ENCODE data around the gene MEDAG. TPM values are rescaled to one million over a fixed set of nuclear protein-coding genes. Genes with fewer than 3 reads are reported as not detected.

Gene MEDAG
- 1.5 TPM for polyA plus RNA-seq (2013, experiment 1 of 2)
- 1.6 TPM for polyA plus RNA-seq (2013, experiment 2 of 2)

DNA sequence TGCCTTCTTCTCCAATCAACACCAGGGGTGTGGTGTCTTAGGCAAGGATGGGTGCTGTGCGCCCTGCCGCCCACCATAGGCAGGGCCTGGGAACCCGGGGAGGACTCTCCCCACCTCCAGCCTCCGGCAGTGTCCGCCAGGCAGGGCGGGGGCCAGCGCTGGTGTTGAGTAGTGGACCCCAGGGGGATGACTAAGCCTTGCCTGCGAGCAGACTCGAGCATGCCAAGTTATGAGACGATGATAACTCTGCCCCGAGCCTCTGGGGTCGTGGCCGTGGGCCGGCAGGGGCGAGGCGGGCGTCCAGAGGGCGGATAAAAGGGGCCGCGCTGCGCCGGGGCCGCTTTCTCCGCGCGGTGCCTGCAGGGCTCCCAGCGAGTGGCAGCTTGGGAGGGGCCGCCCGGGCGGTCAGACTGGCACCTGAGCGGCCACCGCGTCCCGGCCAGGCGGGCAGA is at the start of gene MEDAG:
Gene MEDAG (plus strand): TSS at position 340 of the 452 bp plus-strand sequence. CDS start 245 bp downstream, outside the sequence.
- Histone ChIP-seq H3K4me2 (ENCODE audit: low read length, poor library complexity, severe bottlenecking) (no peak within 1 kb of the TSS), H3K4me1 (ENCODE audit: control insufficient read depth, insufficient read depth, low read depth, low read length) (peaks cover 21% of the 10 kb centered on the region), H2BK120ac (ENCODE audit: low read depth, low read length) (peak within 1 kb of the TSS; percentile 99), H2AK5ac (ENCODE audit: low read length, severe bottlenecking) (peak within 1 kb of the TSS; percentile 44), H3K9me3 (ENCODE audit: control insufficient read depth, low read length) (no peaks in the 10 kb centered on the region), H3K18ac (ENCODE audit: low read depth in 1 of 2, low read length in 2 of 2) (peak within 1 kb of the TSS; percentile 100), H2BK12ac (ENCODE audit: low read length in 2 of 2) (peak within 1 kb of the TSS; percentile 96 to 100), H3K9ac (ENCODE audit: low read length) (peak within 1 kb of the TSS; percentile 92), H2BK5ac (ENCODE audit: low read depth, low read length, poor library complexity, severe bottlenecking) (no peak within 1 kb of the TSS), H3K36me3 (ENCODE audit: control insufficient read depth in 1 of 2, insufficient read depth in 2 of 2, low read depth in 1 of 2, low read length in 2 of 2) (peaks cover 12 to 15% of the 10 kb centered on the region in 2 experiments), H2AFZ (ENCODE audit: low read depth, low read length) (peak within 1 kb of the TSS; percentile 47), H3K14ac (ENCODE audit: low read length in 2 of 2) (peak within 1 kb of the TSS in 1 of 2 experiments; percentile 91), H2BK15ac (ENCODE audit: low read depth, poor library complexity, severe bottlenecking) (peak within 1 kb of the TSS; percentile 99), H4K91ac (ENCODE audit: low read length) (peak within 1 kb of the TSS; percentile 100), H4K8ac (ENCODE audit: low read length) (peak within 1 kb of the TSS; percentile 99), H3K23ac (ENCODE audit: low read length in 2 of 2) (peak within 1 kb of the TSS in 1 of 2 experiments; percentile 95), H3K27ac (ENCODE audit: low read length, poor library complexity, severe bottlenecking) (no peak within 1 kb of the TSS), H3K79me1 (replicated peaks; ENCODE audit: low read length, poor library complexity, severe bottlenecking) (no peaks in the 10 kb centered on the region), H3K4ac (ENCODE audit: low read depth in 1 of 2, low read length in 2 of 2) (peak within 1 kb of the TSS; percentile 99), H3K27me3 (ENCODE audit: control insufficient read depth in 1 of 2, insufficient read depth in 1 of 2, low read length in 2 of 2) (no peaks in the 10 kb centered on the region), H3K4me3 (ENCODE audit: insufficient read depth in 1 of 2, low read depth in 1 of 2, low read length in 2 of 2) (peak within 1 kb of the TSS in 1 of 2 experiments; percentile 94)
- WGBS, result 48% methylated on average over 24 of the region's 35 CpGs
- DNase-seq, result peak; percentile 52

DNA sequence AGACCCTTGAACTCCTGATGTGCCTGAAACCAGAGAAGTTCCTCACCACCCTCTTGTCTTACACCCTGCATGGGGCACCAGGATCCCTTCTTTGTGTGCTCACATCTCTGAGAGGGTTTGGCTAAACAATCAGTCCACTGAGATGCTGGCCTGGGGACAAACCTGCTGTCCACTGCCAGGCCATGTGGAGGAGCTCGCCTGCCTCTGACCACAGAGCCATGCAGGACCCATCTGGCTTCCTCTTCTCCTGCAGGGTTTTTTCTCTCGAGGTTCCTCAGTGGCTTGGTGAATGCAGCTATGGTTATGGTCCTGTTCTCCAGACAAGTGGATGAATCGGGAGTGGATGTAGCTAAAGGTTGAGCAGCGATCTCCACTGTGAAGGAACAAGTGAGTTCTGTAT is 49.1 kb upstream of the MEDAG start:
- H3K27ac ChIP-seq (ENCODE audit: low read length, poor library complexity, severe bottlenecking), result no peak overlapping the region
- H2BK12ac ChIP-seq (ENCODE audit: low read length in 2 of 2), result peak overlapping the region; percentile 81 to 97
- peak overlapping the region; percentile 56 for H2AK5ac ChIP-seq (ENCODE audit: low read length, severe bottlenecking)
- no peak overlapping the region for H2BK15ac ChIP-seq (ENCODE audit: low read depth, poor library complexity, severe bottlenecking)
- no peaks in the 10 kb centered on the region for H3K79me1 ChIP-seq (replicated peaks; ENCODE audit: low read length, poor library complexity, severe bottlenecking)
- no peak overlapping the region for H2AFZ ChIP-seq (ENCODE audit: low read depth, low read length)
- H3K4me3 ChIP-seq (ENCODE audit: insufficient read depth in 1 of 2, low read depth in 1 of 2, low read length in 2 of 2), result no peak overlapping the region
- H3K4me1 ChIP-seq (ENCODE audit: control insufficient read depth, insufficient read depth, low read depth, low read length), result peaks cover 12% of the 10 kb centered on the region
- H2BK5ac ChIP-seq (ENCODE audit: low read depth, low read length, poor library complexity, severe bottlenecking), result no peak overlapping the region
- H4K8ac ChIP-seq (ENCODE audit: low read length), result no peak overlapping the region
- H3K4me2 ChIP-seq (ENCODE audit: low read length, poor library complexity, severe bottlenecking), result no peak overlapping the region
- peaks cover 8% of the 10 kb centered on the region for H3K9me3 ChIP-seq (ENCODE audit: control insufficient read depth, low read length)
- no peaks in the 10 kb centered on the region for H3K36me3 ChIP-seq (ENCODE audit: control insufficient read depth in 1 of 2, insufficient read depth in 2 of 2, low read depth in 1 of 2, low read length in 2 of 2)
- no peak for DNase-seq
- no peak overlapping the region for H3K23ac ChIP-seq (ENCODE audit: low read length in 2 of 2)
- peak overlapping the region; percentile 75 for H4K91ac ChIP-seq (ENCODE audit: low read length)
- 73% methylated on average over 4 of the region's 4 CpGs for WGBS
- H3K18ac ChIP-seq (ENCODE audit: low read depth in 1 of 2, low read length in 2 of 2), result peak overlapping the region; percentile 4 to 61
- H3K4ac ChIP-seq (ENCODE audit: low read depth in 1 of 2, low read length in 2 of 2), result peak overlapping the region in 1 of 2 experiments; percentile 57
- H3K27me3 ChIP-seq (ENCODE audit: control insufficient read depth in 1 of 2, insufficient read depth in 1 of 2, low read length in 2 of 2), result peaks cover 0 to 9% of the 10 kb centered on the region in 2 experiments
- no peak overlapping the region for H3K9ac ChIP-seq (ENCODE audit: low read length)
- H3K14ac ChIP-seq (ENCODE audit: low read length in 2 of 2), result no peak overlapping the region
- H2BK120ac ChIP-seq (ENCODE audit: low read depth, low read length), result no peak overlapping the region

DNA sequence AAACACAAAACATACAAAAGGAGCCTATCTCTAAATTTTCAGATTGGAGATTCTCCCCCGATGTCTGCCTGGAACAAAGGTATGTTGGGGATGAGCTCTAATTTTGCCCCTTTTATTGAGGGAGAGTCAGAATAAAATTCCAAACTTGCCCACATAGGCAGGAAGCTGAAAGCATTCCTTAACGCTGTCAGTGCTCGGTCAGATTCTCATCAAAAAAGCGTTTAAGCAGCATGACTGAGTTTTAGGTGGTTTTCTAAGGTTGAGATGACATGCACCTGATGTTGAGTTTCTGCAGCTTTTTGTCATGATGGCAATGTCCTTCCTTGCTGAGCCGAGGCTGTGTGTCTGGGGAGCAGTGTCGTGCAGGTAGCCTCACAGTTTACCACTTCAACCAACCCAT is 48.4 kb upstream of the MEDAG start:
- Histone ChIP-seq H4K91ac (ENCODE audit: low read length) (no peak overlapping the region), H2AK5ac (ENCODE audit: low read length, severe bottlenecking) (peak overlapping the region; percentile 2), H3K9ac (ENCODE audit: low read length) (no peak overlapping the region), H2BK12ac (ENCODE audit: low read length in 2 of 2) (peak overlapping the region in 1 of 2 experiments; percentile 86), H2BK15ac (ENCODE audit: low read depth, poor library complexity, severe bottlenecking) (no peak overlapping the region), H3K9me3 (ENCODE audit: control insufficient read depth, low read length) (peaks cover 8% of the 10 kb centered on the region), H3K4me1 (ENCODE audit: control insufficient read depth, insufficient read depth, low read depth, low read length) (peaks cover 12% of the 10 kb centered on the region), H3K27me3 (ENCODE audit: control insufficient read depth in 1 of 2, insufficient read depth in 1 of 2, low read length in 2 of 2) (peaks cover 0 to 6% of the 10 kb centered on the region in 2 experiments), H2BK120ac (ENCODE audit: low read depth, low read length) (no peak overlapping the region), H3K23ac (ENCODE audit: low read length in 2 of 2) (no peak overlapping the region), H3K27ac (ENCODE audit: low read length, poor library complexity, severe bottlenecking) (peak overlapping the region; percentile 16), H4K8ac (ENCODE audit: low read length) (no peak overlapping the region), H2AFZ (ENCODE audit: low read depth, low read length) (no peak overlapping the region), H3K14ac (ENCODE audit: low read length in 2 of 2) (no peak overlapping the region), H3K36me3 (ENCODE audit: control insufficient read depth in 1 of 2, insufficient read depth in 2 of 2, low read depth in 1 of 2, low read length in 2 of 2) (no peaks in the 10 kb centered on the region), H3K4me3 (ENCODE audit: insufficient read depth in 1 of 2, low read depth in 1 of 2, low read length in 2 of 2) (no peak overlapping the region), H2BK5ac (ENCODE audit: low read depth, low read length, poor library complexity, severe bottlenecking) (no peak overlapping the region), H3K4ac (ENCODE audit: low read depth in 1 of 2, low read length in 2 of 2) (no peak overlapping the region), H3K4me2 (ENCODE audit: low read length, poor library complexity, severe bottlenecking) (no peak overlapping the region), H3K18ac (ENCODE audit: low read depth in 1 of 2, low read length in 2 of 2) (peak overlapping the region in 1 of 2 experiments; percentile 46), H3K79me1 (replicated peaks; ENCODE audit: low read length, poor library complexity, severe bottlenecking) (no peaks in the 10 kb centered on the region)
- no peak for DNase-seq
- 86% methylated on average over 6 of the region's 6 CpGs for WGBS

DNA sequence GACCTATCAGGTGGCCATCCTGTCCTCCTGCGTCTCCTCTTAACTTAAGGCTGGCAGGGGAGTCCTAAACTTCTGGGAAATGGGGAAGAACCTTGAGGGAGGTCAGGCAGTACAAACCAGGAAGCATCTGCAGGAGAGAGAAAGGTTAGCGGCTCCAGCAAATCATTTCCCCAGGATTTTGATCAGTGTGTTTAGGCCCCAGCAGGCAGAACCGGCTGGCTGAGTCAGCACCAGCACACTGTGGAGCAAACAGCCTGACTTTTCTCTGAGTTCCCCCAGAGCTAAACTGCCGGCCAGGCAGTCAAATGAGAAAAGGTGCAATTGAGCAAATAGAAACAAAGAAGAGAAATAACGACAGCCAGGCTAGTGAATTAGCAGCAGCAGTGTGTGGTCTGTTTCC is 46.7 kb upstream of the MEDAG start:
- Histone ChIP-seq H3K4me1 (ENCODE audit: control insufficient read depth, insufficient read depth, low read depth, low read length) (peaks cover 21% of the 10 kb centered on the region), H2AFZ (ENCODE audit: low read depth, low read length) (no peak overlapping the region), H2AK5ac (ENCODE audit: low read length, severe bottlenecking) (peak overlapping the region; percentile 52), H4K91ac (ENCODE audit: low read length) (no peak overlapping the region), H3K27ac (ENCODE audit: low read length, poor library complexity, severe bottlenecking) (peak overlapping the region; percentile 84), H3K36me3 (ENCODE audit: control insufficient read depth in 1 of 2, insufficient read depth in 2 of 2, low read depth in 1 of 2, low read length in 2 of 2) (no peaks in the 10 kb centered on the region), H3K23ac (ENCODE audit: low read length in 2 of 2) (no peak overlapping the region), H3K4me3 (ENCODE audit: insufficient read depth in 1 of 2, low read depth in 1 of 2, low read length in 2 of 2) (no peak overlapping the region), H2BK15ac (ENCODE audit: low read depth, poor library complexity, severe bottlenecking) (peak overlapping the region; percentile 89), H3K14ac (ENCODE audit: low read length in 2 of 2) (no peak overlapping the region), H3K79me1 (replicated peaks; ENCODE audit: low read length, poor library complexity, severe bottlenecking) (no peaks in the 10 kb centered on the region), H4K8ac (ENCODE audit: low read length) (peak overlapping the region; percentile 92), H3K18ac (ENCODE audit: low read depth in 1 of 2, low read length in 2 of 2) (peak overlapping the region; percentile 69 to 75), H3K9me3 (ENCODE audit: control insufficient read depth, low read length) (peaks cover 8% of the 10 kb centered on the region), H3K4ac (ENCODE audit: low read depth in 1 of 2, low read length in 2 of 2) (peak overlapping the region; percentile 73 to 81), H3K4me2 (ENCODE audit: low read length, poor library complexity, severe bottlenecking) (no peak overlapping the region), H2BK120ac (ENCODE audit: low read depth, low read length) (peak overlapping the region; percentile 45), H2BK12ac (ENCODE audit: low read length in 2 of 2) (peak overlapping the region; percentile 44 to 84), H3K9ac (ENCODE audit: low read length) (no peak overlapping the region), H3K27me3 (ENCODE audit: control insufficient read depth in 1 of 2, insufficient read depth in 1 of 2, low read length in 2 of 2) (peaks cover 0 to 6% of the 10 kb centered on the region in 2 experiments), H2BK5ac (ENCODE audit: low read depth, low read length, poor library complexity, severe bottlenecking) (peak overlapping the region; percentile 71)
- peak; percentile 65 for DNase-seq
- WGBS, result 23% methylated on average over 5 of the region's 5 CpGs

All from mesenchymal stem cell (in vitro differentiated cells and primary cell).